Measurements from ENCODE around the gene AKNAD1. TPM values are rescaled to one million over a fixed set of nuclear protein-coding genes. Genes with fewer than 3 reads are reported as not detected.

Gene AKNAD1
- total RNA-seq, 3 donors from 2014 or later, result 2.3 to 4.1 (median 2.9) TPM

- H3K9me3 ChIP-seq, result no peaks in the 10 kb centered on the region
- TF ChIP-seq POLR2A (IDR thresholded peaks at IDR 0.05), result no peak
- TF ChIP-seq POLR2AphosphoS5 (IDR thresholded peaks at IDR 0.05), result no peak
- TF ChIP-seq, protein P1, sequence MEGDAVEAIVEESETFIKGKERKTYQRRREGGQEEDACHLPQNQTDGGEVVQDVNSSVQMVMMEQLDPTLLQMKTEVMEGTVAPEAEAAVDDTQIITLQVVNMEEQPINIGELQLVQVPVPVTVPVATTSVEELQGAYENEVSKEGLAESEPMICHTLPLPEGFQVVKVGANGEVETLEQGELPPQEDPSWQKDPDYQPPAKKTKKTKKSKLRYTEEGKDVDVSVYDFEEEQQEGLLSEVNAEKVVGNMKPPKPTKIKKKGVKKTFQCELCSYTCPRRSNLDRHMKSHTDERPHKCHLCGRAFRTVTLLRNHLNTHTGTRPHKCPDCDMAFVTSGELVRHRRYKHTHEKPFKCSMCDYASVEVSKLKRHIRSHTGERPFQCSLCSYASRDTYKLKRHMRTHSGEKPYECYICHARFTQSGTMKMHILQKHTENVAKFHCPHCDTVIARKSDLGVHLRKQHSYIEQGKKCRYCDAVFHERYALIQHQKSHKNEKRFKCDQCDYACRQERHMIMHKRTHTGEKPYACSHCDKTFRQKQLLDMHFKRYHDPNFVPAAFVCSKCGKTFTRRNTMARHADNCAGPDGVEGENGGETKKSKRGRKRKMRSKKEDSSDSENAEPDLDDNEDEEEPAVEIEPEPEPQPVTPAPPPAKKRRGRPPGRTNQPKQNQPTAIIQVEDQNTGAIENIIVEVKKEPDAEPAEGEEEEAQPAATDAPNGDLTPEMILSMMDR (IDR thresholded peaks at IDR 0.05), result no peak
Measured at GRCh38 chr1:108843390-108844137, 13.3 kb downstream of the AKNAD1 start.

DNA sequence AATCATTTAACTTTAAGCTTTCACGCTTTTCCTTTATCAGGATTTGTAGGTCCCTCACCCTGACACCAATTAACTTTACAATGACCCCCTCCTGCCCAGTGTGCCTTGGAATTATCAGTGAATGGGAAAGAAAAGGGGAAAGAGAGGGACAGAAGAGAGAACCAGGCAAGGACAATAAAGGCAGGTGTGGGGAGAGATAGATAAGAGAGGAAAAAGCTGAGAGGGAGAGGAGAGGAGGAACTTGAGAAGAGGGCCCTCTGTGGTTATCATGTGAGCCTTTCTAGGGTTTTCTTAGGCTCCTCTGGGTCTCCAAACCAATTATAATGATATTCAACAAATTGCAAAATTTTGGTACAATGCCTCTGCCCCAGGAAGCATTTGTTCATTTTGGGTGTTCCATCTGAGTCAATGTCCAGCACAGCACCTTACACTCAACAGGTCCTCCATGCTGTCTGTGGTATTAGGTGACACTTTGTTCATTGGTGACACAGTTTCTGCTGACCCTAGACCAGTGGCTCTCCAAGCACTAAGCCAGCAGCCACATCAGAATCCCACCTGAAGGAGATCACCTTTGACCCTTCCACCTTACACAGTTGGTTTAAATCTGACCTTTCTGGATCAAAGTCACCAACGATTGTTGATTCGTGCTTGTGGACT, 14.2 kb downstream of the AKNAD1 start:
- no peaks in the 10 kb centered on the region for H3K36me3 ChIP-seq
- no peaks in the 10 kb centered on the region for H3K9me3 ChIP-seq
- no peaks in the 10 kb centered on the region for H3K4me1 ChIP-seq
- no peak overlapping the region for H3K27ac ChIP-seq
- DNase-seq (ENCODE audit: low spot score in 2 of 2), result no peak
- intact Hi-C loops (cut with DNase I; ENCODE audit: low total_unique reads), result no loop called here
- no peaks in the 10 kb centered on the region for H3K27me3 ChIP-seq
- H3K4me3 ChIP-seq, result no peak overlapping the region
- no peak for TF ChIP-seq POLR2AphosphoS5 (IDR thresholded peaks at IDR 0.05)
- no peak for TF ChIP-seq POLR2A (IDR thresholded peaks at IDR 0.05)
- TF ChIP-seq, protein P1 (IDR thresholded peaks at IDR 0.05), result no peak

More at GRCh38 chr1:108843390-108844137, 13.3 kb downstream of the AKNAD1 start:
- Histone ChIP-seq H3K36me3 (no peaks in the 10 kb centered on the region), H3K4me3 (no peak overlapping the region), H3K27ac (no peak overlapping the region), H3K4me1 (no peaks in the 10 kb centered on the region), H3K27me3 (no peaks in the 10 kb centered on the region)
- DNase-seq (ENCODE audit: low spot score in 2 of 2), result no peak
- intact Hi-C loops (cut with DNase I; ENCODE audit: low total_unique reads), result no loop called here

- peak in 1 of 2 donors; percentile 35 for DNase-seq (ENCODE audit: low spot score in 2 of 2)
- intact Hi-C loops (cut with DNase I; ENCODE audit: low total_unique reads), result no loop called here
- H3K36me3 ChIP-seq, result no peaks in the 10 kb centered on the region
- no peaks in the 10 kb centered on the region for H3K9me3 ChIP-seq
- TF ChIP-seq POLR2A (IDR thresholded peaks at IDR 0.05) (no peak), POLR2AphosphoS5 (IDR thresholded peaks at IDR 0.05) (no peak)
- TF ChIP-seq, protein P1 (IDR thresholded peaks at IDR 0.05), result no peak
- peak overlapping the region in 1 of 2 donors; percentile 23 for H3K27ac ChIP-seq
- no peaks in the 10 kb centered on the region for H3K27me3 ChIP-seq
- H3K4me3 ChIP-seq, result no peak overlapping the region
- H3K4me1 ChIP-seq, result no peaks in the 10 kb centered on the region
Measured at GRCh38 chr1:108841703-108842102, 15.2 kb downstream of the AKNAD1 start.

DNA sequence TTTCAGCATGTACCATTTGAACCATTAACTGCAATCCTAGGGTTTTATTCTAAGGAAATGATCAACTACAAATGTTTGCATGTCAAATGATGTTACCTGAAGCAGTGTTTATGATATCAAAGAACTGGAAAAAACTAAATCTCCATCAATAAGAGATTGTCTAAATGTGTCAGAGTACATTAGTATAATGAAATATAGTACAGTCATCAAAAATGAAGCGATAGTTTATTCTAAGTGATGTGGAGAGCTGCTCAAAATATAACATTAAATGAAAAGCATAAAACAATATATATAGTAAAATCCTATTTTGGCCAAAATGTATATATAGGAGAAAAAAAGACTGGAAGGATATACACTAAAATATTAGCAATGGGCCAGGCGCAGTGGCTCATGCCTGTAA, 24.0 kb downstream of the AKNAD1 start:
- intact Hi-C loops (cut with DNase I; ENCODE audit: low total_unique reads), result no loop called here
- no peaks in the 10 kb centered on the region for H3K27me3 ChIP-seq
- TF ChIP-seq POLR2AphosphoS5 (IDR thresholded peaks at IDR 0.05) (no peak), POLR2A (IDR thresholded peaks at IDR 0.05) (no peak)
- TF ChIP-seq, protein P1 (IDR thresholded peaks at IDR 0.05), result no peak

GRCh38 chr1:108831225-108831624, 25.7 kb downstream of the AKNAD1 start:
- DNase-seq (ENCODE audit: low spot score in 2 of 2), result no peak
- no peaks in the 10 kb centered on the region for H3K36me3 ChIP-seq
- H3K27ac ChIP-seq, result peak overlapping the region; percentile 73 to 94
- TF ChIP-seq POLR2AphosphoS5 (IDR thresholded peaks at IDR 0.05), result no peak
- no peak for TF ChIP-seq POLR2A (IDR thresholded peaks at IDR 0.05)
- TF ChIP-seq, protein P1 (IDR thresholded peaks at IDR 0.05), result no peak
- intact Hi-C loops (cut with DNase I; ENCODE audit: low total_unique reads), result no loop called here
- peak overlapping the region in 1 of 3 donors; percentile 54 for H3K4me3 ChIP-seq
- H3K9me3 ChIP-seq, result no peaks in the 10 kb centered on the region
- no peaks in the 10 kb centered on the region for H3K27me3 ChIP-seq
- H3K4me1 ChIP-seq, result peaks cover 0 to 2% of the 10 kb centered on the region in 2 donors

More for the DNA sequence above, 24.0 kb downstream of the AKNAD1 start:
- DNase-seq (ENCODE audit: low spot score in 2 of 2), result no peak
- Histone ChIP-seq H3K4me1 (peaks cover 0 to 2% of the 10 kb centered on the region in 2 donors), H3K27ac (no peak overlapping the region), H3K9me3 (no peaks in the 10 kb centered on the region), H3K36me3 (no peaks in the 10 kb centered on the region), H3K4me3 (no peak overlapping the region)

All from breast epithelium (tissue), 4 donors.